Islet of Langerhans (tissue), 1 donor: ENCODE measurements around the gene FAM216A.
"Not testable (repeated sequence)": the region's sequence is repeated elsewhere in the genome, so short reads cannot be mapped to it uniquely, and the experiment has no call there.

Experiments used
- FAIRE-seq: peaks from one replicate; lab custom pipeline; 2011; peaks lifted over from hg19 to GRCh38; lab: Jason Lieb, UNC

The FAM216A gene

GRCh38 chr12:110501399-110501751 is 32.7 kb downstream of the FAM216A start:
- no peak for FAIRE-seq

GRCh38 chr12:110501752-110502738 is 33.4 kb downstream of the FAM216A start, which contains the start of the genes RAD9B and VPS29:
Gene RAD9B, plus strand, starts transcription at chr12:110502331. Its CDS starts 7 bp downstream, at chr12:110502338.
Gene VPS29, minus strand, starts transcription at chr12:110502111. Its CDS starts 60 bp downstream, at chr12:110502051.
- FAIRE-seq: no peak

GRCh38 chr12:110503432-110503831 is 34.8 kb downstream of the FAM216A start:
- no peak for FAIRE-seq

GRCh38 chr12:110505332-110505731 is 36.7 kb downstream of the FAM216A start:
- FAIRE-seq: no peak

- FAIRE-seq: no peak
These were observed 39.5 kb downstream of the FAM216A start for GRCh38 chr12:110508071-110508586.

- no peak for FAIRE-seq
These were observed 45.2 kb downstream of the FAM216A start for GRCh38 chr12:110513842-110514241.

GRCh38 chr12:110514363-110514762 is 45.7 kb downstream of the FAM216A start:
- no peak for FAIRE-seq

- no peak for FAIRE-seq
These were observed 48.4 kb downstream of the FAM216A start for GRCh38 chr12:110516995-110517394.

GRCh38 chr12:110518014-110518413 is 49.4 kb downstream of the FAM216A start:
- not testable (repeated sequence) for FAIRE-seq

GRCh38 chr12:110520876-110521712 is 52.4 kb downstream of the FAM216A start:
- not testable (repeated sequence) for FAIRE-seq

- FAIRE-seq: no peak
These were observed 59.7 kb downstream of the FAM216A start for GRCh38 chr12:110528277-110528839.

- FAIRE-seq: no peak
These were observed 61.9 kb downstream of the FAM216A start for GRCh38 chr12:110530511-110530910.

GRCh38 chr12:110531741-110532333 is 63.2 kb downstream of the FAM216A start:
- no peak for FAIRE-seq

GRCh38 chr12:110532644-110533043 is 64.0 kb downstream of the FAM216A start:
- no peak for FAIRE-seq

- no peak for FAIRE-seq
These were observed 65.0 kb downstream of the FAM216A start for GRCh38 chr12:110533607-110534006.

GRCh38 chr12:110534811-110535210 is 66.2 kb downstream of the FAM216A start:
- FAIRE-seq: no peak

GRCh38 chr12:110536834-110537604 is 68.4 kb downstream of the FAM216A start:
- FAIRE-seq: no peak

GRCh38 chr12:110537605-110538409 is 69.2 kb downstream of the FAM216A start:
- FAIRE-seq: no peak

- FAIRE-seq: no peak
These were observed 70.4 kb downstream of the FAM216A start for GRCh38 chr12:110538869-110539622.
